Esophagus muscularis mucosa (tissue), 4 donors: Measurements from ENCODE around the gene AKR1C2.

Experiments used
- EP300 ChIP-seq: sonication (generic); formaldehyde crosslinking; IDR thresholded peaks from one replicate; pipeline ENCODE4 v1.6.1; 2017; ENCODE audit warnings: antibody characterized with exemption
- POLR2A ChIP-seq: fragments of 450-650 bp; IDR thresholded peaks from one replicate; pipeline ENCODE4 v1.6.1; 2017; ENCODE audit warnings: antibody characterized with exemption, moderate library complexity, mild to moderate bottlenecking, low read depth
- POLR2AphosphoS5 ChIP-seq, 2 donors: sonication (generic); formaldehyde crosslinking; IDR thresholded peaks; one replicate each; pipeline ENCODE4 v1.6.1; 2017; ENCODE audit warnings: antibody characterized with exemption in 2 of 2
- TF ChIP-seq, protein P1 (sequence below), 3 experiments: fragments of 200-600 bp in 2 of 3; fragments of 450-650 bp in 1 of 3; sonication (generic) in 2 of 3; IDR thresholded peaks; one replicate each; pipeline ENCODE4 v1.5.1; 2017 to 2019; ENCODE audit warnings: antibody characterized with exemption in 3 of 3, mild to moderate bottlenecking in 2 of 3, moderate library complexity in 1 of 3

DNA sequence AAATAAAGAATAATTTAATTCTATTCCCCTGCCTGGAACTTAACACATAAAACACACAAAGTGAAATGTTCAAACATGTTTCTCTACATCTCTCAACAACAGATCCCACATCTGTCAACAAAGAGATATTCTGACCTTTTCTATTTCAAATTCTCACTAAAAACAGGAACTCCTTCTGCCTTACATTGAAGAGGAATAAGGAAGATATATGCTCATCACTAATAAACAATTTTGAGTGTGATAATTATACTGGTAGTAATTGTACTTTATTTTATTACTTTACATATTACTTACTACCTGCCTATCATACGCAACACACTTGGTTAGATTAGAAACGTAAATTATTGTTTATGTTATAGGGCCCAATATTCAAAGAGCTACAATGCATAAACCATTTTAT lies 13.4 kb downstream of the AKR1C2 start:
- TF ChIP-seq POLR2A (no peak), EP300 (no peak), POLR2AphosphoS5 (IDR thresholded peaks at IDR 0.05) (no peak)
- TF ChIP-seq, protein P1, sequence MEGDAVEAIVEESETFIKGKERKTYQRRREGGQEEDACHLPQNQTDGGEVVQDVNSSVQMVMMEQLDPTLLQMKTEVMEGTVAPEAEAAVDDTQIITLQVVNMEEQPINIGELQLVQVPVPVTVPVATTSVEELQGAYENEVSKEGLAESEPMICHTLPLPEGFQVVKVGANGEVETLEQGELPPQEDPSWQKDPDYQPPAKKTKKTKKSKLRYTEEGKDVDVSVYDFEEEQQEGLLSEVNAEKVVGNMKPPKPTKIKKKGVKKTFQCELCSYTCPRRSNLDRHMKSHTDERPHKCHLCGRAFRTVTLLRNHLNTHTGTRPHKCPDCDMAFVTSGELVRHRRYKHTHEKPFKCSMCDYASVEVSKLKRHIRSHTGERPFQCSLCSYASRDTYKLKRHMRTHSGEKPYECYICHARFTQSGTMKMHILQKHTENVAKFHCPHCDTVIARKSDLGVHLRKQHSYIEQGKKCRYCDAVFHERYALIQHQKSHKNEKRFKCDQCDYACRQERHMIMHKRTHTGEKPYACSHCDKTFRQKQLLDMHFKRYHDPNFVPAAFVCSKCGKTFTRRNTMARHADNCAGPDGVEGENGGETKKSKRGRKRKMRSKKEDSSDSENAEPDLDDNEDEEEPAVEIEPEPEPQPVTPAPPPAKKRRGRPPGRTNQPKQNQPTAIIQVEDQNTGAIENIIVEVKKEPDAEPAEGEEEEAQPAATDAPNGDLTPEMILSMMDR (IDR thresholded peaks at IDR 0.05): no peak
